Middle frontal gyrus (tissue), 1 donor: Measurements from ENCODE around the gene GPRASP1.

ENCODE experiments used
- DNase-seq: peaks from one replicate; pipeline ENCODE4 v3.0.0-alpha.2; 2015; ENCODE audit warnings: low spot score; ENCODE audit errors: extremely low spot score

GPRASP1 gene

GRCh38 chrX:102696306-102696705 lies 45.0 kb downstream of the GPRASP1 start:
- DNase-seq: no peak

DNA sequence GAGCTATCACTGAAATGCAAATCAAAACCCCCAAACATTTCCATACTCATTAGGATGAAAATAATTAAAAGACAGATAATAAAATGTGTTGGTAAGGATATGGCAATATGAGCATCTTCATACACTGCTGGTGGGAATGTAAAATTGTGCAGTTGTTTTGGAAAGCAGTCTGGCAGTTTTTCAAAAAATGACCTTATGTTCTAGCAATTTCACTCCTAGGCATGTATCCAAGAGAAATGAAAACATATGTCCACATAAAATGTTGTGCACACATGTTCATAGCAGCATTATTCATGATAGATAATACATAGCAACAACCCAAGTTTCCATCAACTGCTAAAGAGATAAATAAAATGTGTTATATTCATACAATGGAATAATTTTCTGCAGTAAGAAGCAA lies 46.2 kb downstream of the GPRASP1 start:
- no peak for DNase-seq
